GM12873 (cell line): ENCODE data around the gene USP7.

Experiments
- TF ChIP-seq, protein P1 (sequence below): IDR thresholded peaks from 2 replicates; pipeline ENCODE4 v1.5.1; 2012; ENCODE audit warnings: low read depth, mild to moderate bottlenecking, moderate library complexity, low read length, control low read depth; ENCODE audit not compliant: insufficient read depth; ENCODE audit errors: missing control alignments

The USP7 gene

GRCh38 chr16:8960788-8961109 is 3.0 kb downstream of the USP7 start:
- TF ChIP-seq, protein P1, sequence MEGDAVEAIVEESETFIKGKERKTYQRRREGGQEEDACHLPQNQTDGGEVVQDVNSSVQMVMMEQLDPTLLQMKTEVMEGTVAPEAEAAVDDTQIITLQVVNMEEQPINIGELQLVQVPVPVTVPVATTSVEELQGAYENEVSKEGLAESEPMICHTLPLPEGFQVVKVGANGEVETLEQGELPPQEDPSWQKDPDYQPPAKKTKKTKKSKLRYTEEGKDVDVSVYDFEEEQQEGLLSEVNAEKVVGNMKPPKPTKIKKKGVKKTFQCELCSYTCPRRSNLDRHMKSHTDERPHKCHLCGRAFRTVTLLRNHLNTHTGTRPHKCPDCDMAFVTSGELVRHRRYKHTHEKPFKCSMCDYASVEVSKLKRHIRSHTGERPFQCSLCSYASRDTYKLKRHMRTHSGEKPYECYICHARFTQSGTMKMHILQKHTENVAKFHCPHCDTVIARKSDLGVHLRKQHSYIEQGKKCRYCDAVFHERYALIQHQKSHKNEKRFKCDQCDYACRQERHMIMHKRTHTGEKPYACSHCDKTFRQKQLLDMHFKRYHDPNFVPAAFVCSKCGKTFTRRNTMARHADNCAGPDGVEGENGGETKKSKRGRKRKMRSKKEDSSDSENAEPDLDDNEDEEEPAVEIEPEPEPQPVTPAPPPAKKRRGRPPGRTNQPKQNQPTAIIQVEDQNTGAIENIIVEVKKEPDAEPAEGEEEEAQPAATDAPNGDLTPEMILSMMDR: no peak

DNA sequence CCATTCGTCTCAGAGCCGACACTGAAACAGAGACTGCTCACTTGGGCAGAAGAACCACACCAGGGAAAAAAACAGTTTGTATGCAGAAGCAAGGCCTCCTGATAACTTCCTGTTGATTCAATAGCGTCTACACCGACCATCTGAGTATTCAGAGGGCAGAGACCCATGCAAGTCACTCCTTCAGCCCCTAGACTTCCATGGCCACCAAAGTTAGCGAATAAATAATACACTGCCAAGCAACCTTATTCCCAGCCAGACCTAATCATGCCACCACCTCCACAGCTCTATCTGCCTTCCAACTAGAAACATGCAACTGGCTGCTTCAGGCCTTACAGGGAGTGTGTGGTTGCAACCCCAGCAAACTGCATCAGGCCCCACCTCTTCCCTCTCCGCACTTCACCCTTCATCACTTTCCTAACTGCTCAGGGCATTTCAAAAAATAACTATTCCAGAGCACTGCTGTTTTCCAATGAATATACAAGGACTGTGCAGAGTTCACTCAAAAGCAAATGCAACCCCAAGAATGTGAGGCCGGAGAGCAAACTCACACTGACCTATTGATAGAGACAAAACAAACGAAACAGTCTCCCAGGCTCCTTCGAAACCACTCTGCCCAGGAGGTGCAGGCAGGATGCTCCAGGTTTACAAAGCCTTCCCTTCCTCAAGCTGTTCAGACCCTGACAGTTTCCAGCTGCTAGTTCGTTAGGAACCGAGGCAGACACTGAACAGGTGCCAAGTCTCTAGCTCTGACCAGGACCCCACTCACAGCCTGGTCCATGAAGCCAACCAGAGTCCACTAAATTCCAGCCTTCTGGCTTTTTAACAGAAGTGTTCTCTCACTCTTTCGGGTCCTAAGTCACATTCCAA is 3.6 kb downstream of the USP7 start:
- TF ChIP-seq, protein P1: no peak

DNA sequence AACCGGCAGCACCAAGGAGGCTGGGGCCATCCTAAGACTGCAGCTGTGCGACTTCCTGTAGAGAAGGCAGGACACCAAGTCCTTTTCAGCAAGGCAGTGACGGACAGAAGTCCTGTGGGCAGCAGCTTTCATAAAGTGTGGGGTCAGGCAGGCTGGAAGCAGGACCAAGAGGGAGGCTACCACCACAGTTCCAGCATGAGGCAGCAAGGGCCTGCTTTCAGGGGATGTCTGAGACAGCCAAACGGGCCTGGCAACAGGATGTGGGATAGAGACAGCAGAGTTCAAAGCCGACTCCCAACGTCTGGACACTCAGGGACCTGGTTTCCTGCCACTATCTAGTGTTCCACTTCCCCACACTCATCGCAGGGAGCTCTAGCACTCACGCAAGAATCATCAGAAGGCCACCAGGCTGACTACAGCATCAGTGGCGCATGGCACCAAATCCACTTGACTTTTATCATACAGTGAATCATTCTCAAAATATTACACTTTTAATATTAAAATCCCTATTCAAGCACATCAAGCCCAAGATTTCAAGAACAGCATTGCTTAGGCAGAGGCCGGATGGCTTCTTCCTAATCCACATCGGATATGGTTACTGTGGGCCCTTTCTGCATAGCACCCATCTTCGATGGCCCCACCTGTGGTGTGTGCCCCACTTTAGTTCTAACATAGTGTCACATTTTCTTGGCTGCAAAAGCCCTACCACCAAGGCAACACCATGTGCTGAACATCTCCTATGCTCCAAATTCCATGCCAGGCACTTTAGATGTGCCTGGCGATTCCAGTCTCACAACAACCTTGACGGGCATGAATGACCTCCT is 5.2 kb downstream of the USP7 start:
- TF ChIP-seq, protein P1: no peak

DNA sequence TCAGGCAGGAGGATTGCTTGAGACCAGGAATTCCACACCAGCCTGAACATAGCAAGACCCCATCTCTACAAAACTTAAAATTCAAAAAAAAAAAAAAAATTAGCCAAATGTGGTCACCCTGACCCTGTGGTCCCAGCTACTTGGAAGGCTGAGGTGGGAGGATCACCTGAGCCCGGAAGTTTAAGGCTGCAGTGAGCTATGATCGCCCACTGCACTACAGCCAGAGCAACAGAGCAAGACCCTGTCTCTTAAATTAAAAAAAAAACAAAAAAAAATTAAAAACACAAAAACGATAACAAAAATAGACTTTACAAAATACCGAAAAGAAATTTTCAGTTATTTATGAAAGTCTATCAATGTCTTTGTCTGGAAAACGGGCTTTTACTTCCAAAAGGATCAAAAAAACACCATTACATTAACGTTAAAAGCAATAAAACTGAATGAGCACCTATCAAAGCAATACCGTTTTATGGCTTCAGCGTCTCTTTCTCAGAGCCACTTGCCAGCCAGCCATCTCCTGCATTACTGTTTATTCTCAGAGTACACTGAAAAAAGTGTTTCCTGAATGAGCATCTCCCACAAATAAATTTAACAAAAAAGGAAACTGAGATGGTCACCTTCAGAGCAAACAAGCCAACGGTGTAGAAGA is 6.1 kb downstream of the USP7 start:
- TF ChIP-seq, protein P1: no peak

- TF ChIP-seq, protein P1: no peak
These were observed 6.7 kb downstream of the USP7 start for GRCh38 chr16:8957063-8957397.

- TF ChIP-seq, protein P1: no peak
These were observed 7.2 kb downstream of the USP7 start for GRCh38 chr16:8956265-8957062.

- TF ChIP-seq, protein P1: no peak
These were observed 7.9 kb downstream of the USP7 start for GRCh38 chr16:8955828-8956227.
